HL-60/S4 treated with phorbol 12-myristate 13-acetate at 8.2 ng/mL for 4 days and 3 days (cell line): ENCODE results near the gene MRPL40.

Experiments used
- in situ Hi-C: fragments of 300-500 bp; cut with MboI; formaldehyde crosslinking; loops from 2 replicates; pipeline ENCODE4 v1.15.0; 2022; ENCODE audit warnings: low sequenced_read_pairs

MRPL40 gene

GRCh38 chr22:19479355-19480172 lies 47.2 kb downstream of the MRPL40 start, which contains the start of gene CDC45:
CDC45 (plus strand) TSS chr22:19479920; CDS start chr22:19479969, 49 bp downstream.
- in situ Hi-C loops: no loop called here

- in situ Hi-C loops: no loop called here
Observed at GRCh38 chr22:19480173-19480568, 47.8 kb downstream of the MRPL40 start.

- in situ Hi-C loops: no loop called here
Observed at GRCh38 chr22:19480789-19481188, 48.4 kb downstream of the MRPL40 start.

GRCh38 chr22:19482297-19482696 lies 50.0 kb downstream of the MRPL40 start:
- in situ Hi-C loops: no loop called here

- in situ Hi-C loops: no loop called here
Observed at GRCh38 chr22:19483481-19484244, 51.3 kb downstream of the MRPL40 start.
